Measurements from ENCODE around the gene MRPS18B. TPM values are rescaled to one million over a fixed set of nuclear protein-coding genes. Genes with fewer than 3 reads are reported as not detected.

MRPS18B gene
- total and polyA plus RNA-seq, 2 of the 13 experiments (the other 11 are each of a cell fraction or from before 2014, with no cell fraction given) = 125 to 131 TPM

DNA sequence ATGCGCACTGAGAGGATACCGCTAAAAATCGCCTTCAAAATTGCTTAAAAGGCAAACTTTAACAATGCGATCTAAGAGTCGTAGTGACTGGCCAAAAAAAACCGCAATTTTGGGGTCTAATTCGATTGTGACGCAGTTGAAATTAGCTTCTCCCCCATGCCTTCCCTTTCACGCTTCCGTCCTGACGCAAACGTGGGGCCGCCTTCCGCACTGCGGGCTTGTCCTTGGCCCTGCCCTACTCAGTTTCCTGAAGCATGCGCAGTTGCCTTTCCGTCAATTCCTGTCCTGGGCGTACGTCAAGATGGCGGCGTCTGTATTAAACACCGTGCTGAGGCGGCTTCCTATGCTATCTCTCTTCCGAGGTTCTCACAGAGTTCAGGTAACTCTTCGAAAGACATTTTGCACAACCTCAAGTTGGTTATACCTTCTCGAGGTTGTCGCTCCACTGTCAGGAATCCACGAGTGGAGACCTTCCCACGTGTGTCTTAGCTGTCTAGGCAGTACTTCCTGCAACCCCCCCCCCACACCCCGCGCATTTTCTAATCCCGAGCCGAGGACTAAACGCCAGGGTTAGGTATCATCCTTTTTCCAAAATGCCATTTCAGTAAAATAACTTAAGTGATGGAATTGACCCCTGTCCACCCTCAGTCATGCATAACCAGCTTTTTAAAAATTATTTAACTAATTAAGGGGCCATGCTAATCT is at the start of gene MRPS18B (continued):
- TF ChIP-seq, protein P1, sequence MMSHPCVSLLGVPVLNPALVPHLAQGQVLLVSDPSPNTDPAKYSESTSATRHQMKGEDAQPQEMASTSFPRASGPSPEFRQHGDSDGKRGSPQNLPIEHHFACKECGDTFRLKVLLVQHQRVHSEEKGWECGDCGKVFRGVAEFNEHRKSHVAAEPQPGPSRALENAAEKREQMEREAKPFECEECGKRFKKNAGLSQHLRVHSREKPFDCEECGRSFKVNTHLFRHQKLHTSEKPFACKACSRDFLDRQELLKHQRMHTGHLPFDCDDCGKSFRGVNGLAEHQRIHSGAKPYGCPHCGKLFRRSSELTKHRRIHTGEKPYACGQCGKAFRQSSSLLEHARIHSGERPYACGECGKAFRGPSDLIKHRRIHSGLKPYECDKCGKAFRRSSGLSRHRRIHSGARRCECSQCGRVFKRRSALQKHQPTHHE (CRISPR knock-in tag; IDR thresholded peaks at IDR 0.05; ENCODE audit: borderline replicate concordance) = 0 out of 2 replicates have a peak, but pooled peaks have one; percentile 48
- TF ChIP-seq, protein P2, sequence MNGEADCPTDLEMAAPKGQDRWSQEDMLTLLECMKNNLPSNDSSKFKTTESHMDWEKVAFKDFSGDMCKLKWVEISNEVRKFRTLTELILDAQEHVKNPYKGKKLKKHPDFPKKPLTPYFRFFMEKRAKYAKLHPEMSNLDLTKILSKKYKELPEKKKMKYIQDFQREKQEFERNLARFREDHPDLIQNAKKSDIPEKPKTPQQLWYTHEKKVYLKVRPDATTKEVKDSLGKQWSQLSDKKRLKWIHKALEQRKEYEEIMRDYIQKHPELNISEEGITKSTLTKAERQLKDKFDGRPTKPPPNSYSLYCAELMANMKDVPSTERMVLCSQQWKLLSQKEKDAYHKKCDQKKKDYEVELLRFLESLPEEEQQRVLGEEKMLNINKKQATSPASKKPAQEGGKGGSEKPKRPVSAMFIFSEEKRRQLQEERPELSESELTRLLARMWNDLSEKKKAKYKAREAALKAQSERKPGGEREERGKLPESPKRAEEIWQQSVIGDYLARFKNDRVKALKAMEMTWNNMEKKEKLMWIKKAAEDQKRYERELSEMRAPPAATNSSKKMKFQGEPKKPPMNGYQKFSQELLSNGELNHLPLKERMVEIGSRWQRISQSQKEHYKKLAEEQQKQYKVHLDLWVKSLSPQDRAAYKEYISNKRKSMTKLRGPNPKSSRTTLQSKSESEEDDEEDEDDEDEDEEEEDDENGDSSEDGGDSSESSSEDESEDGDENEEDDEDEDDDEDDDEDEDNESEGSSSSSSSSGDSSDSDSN (CRISPR knock-in tag; IDR thresholded peaks at IDR 0.05) = no peak; the same call in 1 of the 2 replicates
- TF ChIP-seq ARNT (IDR thresholded peaks at IDR 0.05) = no peak
- TF ChIP-seq YY1 (IDR thresholded peaks at IDR 0.05; ENCODE audit: insufficient read depth, insufficient replicate concordance, low read depth, low read length) = peak; percentile 97
- peak; percentile 46 for TF ChIP-seq ZBTB21 (CRISPR knock-in tag; IDR thresholded peaks at IDR 0.05)
- no peak; the same call in 1 of the 2 replicates for TF ChIP-seq NKX3-1 (CRISPR knock-in tag; IDR thresholded peaks at IDR 0.05)
- TF ChIP-seq GATA4 (IDR thresholded peaks at IDR 0.05; ENCODE audit: borderline replicate concordance, low read depth) = peak; percentile 48
- no peak for TF ChIP-seq ZFP41 (CRISPR knock-in tag; IDR thresholded peaks at IDR 0.05; ENCODE audit: borderline replicate concordance)
- TF ChIP-seq, protein P3, sequence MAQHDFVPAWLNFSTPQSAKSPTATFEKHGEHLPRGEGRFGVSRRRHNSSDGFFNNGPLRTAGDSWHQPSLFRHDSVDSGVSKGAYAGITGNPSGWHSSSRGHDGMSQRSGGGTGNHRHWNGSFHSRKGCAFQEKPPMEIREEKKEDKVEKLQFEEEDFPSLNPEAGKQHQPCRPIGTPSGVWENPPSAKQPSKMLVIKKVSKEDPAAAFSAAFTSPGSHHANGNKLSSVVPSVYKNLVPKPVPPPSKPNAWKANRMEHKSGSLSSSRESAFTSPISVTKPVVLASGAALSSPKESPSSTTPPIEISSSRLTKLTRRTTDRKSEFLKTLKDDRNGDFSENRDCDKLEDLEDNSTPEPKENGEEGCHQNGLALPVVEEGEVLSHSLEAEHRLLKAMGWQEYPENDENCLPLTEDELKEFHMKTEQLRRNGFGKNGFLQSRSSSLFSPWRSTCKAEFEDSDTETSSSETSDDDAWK (CRISPR knock-in tag; IDR thresholded peaks at IDR 0.05) = no peak
- no peak for TF ChIP-seq SNRNP70 (IDR thresholded peaks at IDR 0.05; ENCODE audit: low read depth, low read length)
- TF ChIP-seq ZNF589 (CRISPR knock-in tag; conservative IDR thresholded peaks at IDR 0.05) = no peak
- peak; percentile 50; the same call in 1 of the 2 replicates for TF ChIP-seq NAIF1 (CRISPR knock-in tag; IDR thresholded peaks at IDR 0.05; ENCODE audit: borderline replicate concordance)
- peak; percentile 36; the same call in 1 of the 2 replicates for TF ChIP-seq ARNT2 (CRISPR knock-in tag; IDR thresholded peaks at IDR 0.05; ENCODE audit: low read depth)
- peak; percentile 93 for TF ChIP-seq SRY (CRISPR knock-in tag; IDR thresholded peaks at IDR 0.05)
- TF ChIP-seq, protein P4, sequence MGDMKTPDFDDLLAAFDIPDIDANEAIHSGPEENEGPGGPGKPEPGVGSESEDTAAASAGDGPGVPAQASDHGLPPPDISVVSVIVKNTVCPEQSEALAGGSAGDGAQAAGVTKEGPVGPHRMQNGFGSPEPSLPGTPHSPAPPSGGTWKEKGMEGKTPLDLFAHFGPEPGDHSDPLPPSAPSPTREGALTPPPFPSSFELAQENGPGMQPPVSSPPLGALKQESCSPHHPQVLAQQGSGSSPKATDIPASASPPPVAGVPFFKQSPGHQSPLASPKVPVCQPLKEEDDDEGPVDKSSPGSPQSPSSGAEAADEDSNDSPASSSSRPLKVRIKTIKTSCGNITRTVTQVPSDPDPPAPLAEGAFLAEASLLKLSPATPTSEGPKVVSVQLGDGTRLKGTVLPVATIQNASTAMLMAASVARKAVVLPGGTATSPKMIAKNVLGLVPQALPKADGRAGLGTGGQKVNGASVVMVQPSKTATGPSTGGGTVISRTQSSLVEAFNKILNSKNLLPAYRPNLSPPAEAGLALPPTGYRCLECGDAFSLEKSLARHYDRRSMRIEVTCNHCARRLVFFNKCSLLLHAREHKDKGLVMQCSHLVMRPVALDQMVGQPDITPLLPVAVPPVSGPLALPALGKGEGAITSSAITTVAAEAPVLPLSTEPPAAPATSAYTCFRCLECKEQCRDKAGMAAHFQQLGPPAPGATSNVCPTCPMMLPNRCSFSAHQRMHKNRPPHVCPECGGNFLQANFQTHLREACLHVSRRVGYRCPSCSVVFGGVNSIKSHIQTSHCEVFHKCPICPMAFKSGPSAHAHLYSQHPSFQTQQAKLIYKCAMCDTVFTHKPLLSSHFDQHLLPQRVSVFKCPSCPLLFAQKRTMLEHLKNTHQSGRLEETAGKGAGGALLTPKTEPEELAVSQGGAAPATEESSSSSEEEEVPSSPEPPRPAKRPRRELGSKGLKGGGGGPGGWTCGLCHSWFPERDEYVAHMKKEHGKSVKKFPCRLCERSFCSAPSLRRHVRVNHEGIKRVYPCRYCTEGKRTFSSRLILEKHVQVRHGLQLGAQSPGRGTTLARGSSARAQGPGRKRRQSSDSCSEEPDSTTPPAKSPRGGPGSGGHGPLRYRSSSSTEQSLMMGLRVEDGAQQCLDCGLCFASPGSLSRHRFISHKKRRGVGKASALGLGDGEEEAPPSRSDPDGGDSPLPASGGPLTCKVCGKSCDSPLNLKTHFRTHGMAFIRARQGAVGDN (CRISPR knock-in tag; IDR thresholded peaks at IDR 0.05) = peak; percentile 98
- TF ChIP-seq, protein P5, sequence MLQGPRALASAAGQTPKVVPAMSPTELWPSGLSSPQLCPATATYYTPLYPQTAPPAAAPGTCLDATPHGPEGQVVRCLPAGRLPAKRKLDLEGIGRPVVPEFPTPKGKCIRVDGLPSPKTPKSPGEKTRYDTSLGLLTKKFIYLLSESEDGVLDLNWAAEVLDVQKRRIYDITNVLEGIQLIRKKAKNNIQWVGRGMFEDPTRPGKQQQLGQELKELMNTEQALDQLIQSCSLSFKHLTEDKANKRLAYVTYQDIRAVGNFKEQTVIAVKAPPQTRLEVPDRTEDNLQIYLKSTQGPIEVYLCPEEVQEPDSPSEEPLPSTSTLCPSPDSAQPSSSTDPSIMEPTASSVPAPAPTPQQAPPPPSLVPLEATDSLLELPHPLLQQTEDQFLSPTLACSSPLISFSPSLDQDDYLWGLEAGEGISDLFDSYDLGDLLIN (CRISPR knock-in tag; IDR thresholded peaks at IDR 0.05; ENCODE audit: borderline replicate concordance) = peak; percentile 77; the same call in 1 of the 2 replicates
- TF ChIP-seq ZNF768 (CRISPR knock-in tag; IDR thresholded peaks at IDR 0.05) = no peak

Data from HepG2 (cell line).